22Rv1 (cell line): Measurements from ENCODE around the gene WIPF1.

Experiments
- ZFX ChIP-seq: fragments of 450-650 bp; IDR thresholded peaks from 2 replicates; pipeline ENCODE4 v1.6.1; 2017; ENCODE audit warnings: antibody characterized with exemption, borderline replicate concordance
- TF ChIP-seq, protein P1 (sequence below): fragments of 450-650 bp; IDR thresholded peaks from 2 replicates; pipeline ENCODE4 v1.5.1; 2017; ENCODE audit warnings: mild to moderate bottlenecking

DNA sequence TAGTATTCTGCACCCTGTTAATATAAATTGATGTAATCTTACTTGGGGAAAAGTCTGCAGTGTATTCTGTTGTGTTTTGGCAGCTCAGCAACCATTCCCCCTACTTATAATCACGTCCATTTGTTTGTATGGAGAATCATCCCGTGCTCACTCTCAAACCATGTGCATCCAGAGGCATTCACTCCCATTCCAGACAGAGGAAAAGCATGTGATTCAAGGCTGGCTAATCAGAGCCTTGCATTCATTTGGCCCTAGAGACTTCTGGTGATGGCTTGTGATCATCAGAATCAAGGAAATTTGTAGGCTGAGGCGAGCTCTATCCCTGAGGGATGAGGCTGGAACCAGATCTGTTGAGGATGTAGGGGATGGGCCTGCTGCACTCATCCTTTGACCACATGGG, 5.1 kb upstream of the WIPF1 start:
- TF ChIP-seq, protein P1, sequence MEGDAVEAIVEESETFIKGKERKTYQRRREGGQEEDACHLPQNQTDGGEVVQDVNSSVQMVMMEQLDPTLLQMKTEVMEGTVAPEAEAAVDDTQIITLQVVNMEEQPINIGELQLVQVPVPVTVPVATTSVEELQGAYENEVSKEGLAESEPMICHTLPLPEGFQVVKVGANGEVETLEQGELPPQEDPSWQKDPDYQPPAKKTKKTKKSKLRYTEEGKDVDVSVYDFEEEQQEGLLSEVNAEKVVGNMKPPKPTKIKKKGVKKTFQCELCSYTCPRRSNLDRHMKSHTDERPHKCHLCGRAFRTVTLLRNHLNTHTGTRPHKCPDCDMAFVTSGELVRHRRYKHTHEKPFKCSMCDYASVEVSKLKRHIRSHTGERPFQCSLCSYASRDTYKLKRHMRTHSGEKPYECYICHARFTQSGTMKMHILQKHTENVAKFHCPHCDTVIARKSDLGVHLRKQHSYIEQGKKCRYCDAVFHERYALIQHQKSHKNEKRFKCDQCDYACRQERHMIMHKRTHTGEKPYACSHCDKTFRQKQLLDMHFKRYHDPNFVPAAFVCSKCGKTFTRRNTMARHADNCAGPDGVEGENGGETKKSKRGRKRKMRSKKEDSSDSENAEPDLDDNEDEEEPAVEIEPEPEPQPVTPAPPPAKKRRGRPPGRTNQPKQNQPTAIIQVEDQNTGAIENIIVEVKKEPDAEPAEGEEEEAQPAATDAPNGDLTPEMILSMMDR, result no peak
- TF ChIP-seq ZFX, result no peak
